Gastrocnemius medialis (tissue), 4 donors: ENCODE measurements around the gene INKA1.

Source experiments
- POLR2A ChIP-seq, 2 donors: fragments of 450-650 bp; IDR thresholded peaks; one replicate each; pipeline ENCODE4 v1.6.1; 2017; ENCODE audit warnings: antibody characterized with exemption in 2 of 2, mild to moderate bottlenecking in 2 of 2, moderate library complexity in 2 of 2
- TF ChIP-seq, protein P1 (sequence below), 5 experiments: fragments of 450-650 bp in 3 of 5; fragments of 200-600 bp in 2 of 5; sonication (generic) in 2 of 5; IDR thresholded peaks in 4 of 5; conservative IDR thresholded peaks in 1 of 5; 1 replicate in 4 of 5; 2 replicates in 1 of 5; pipeline ENCODE4 v1.5.1; 2016 to 2019; ENCODE audit warnings: antibody characterized with exemption in 5 of 5, mild to moderate bottlenecking in 3 of 5, moderate library complexity in 3 of 5

DNA sequence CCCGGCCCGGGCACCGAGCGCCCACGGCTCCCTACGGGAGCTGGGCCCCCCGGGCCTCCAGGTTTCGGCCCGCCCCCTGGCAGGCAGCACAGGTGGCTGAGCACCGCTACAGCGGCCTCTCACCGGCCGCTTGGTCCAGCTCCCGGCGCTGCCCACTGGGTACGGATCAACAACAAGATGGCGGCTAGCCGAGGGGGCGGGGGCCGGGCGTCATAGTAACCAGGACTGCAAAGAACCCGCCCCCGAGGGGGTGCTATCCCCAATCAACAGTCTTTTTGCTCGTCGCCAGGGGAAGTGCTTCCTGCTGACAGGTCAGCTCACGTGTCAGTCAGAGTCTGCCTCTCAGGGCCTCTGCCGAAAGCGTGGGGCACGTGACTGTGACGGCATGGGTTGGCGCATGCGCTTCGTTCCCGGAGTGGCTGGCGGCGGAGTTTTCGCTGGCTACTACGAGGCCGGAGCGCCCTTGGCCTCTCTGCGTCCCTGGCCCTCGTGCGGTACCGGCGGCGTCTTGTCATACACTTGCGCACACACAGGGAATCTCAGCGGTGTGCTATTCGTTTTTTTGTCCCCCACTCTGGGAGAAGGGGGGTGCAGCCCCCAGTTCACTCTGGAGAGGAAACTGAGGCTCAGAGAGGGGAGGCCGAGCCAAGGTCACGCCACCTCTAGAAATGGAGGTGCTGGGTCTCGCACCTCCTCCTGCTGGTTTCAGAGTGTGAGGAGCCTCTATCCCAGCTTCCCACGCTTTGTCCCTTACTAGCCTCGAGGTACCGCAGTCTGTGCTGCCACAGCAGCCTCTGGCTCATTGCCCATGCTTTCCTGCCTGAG is 16.5 kb upstream of the INKA1 start, which contains the start of gene IP6K1:
- TF ChIP-seq, protein P1, sequence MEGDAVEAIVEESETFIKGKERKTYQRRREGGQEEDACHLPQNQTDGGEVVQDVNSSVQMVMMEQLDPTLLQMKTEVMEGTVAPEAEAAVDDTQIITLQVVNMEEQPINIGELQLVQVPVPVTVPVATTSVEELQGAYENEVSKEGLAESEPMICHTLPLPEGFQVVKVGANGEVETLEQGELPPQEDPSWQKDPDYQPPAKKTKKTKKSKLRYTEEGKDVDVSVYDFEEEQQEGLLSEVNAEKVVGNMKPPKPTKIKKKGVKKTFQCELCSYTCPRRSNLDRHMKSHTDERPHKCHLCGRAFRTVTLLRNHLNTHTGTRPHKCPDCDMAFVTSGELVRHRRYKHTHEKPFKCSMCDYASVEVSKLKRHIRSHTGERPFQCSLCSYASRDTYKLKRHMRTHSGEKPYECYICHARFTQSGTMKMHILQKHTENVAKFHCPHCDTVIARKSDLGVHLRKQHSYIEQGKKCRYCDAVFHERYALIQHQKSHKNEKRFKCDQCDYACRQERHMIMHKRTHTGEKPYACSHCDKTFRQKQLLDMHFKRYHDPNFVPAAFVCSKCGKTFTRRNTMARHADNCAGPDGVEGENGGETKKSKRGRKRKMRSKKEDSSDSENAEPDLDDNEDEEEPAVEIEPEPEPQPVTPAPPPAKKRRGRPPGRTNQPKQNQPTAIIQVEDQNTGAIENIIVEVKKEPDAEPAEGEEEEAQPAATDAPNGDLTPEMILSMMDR (IDR thresholded peaks at IDR 0.05 in 4 of 5, conservative IDR thresholded peaks at IDR 0.05 in 1 of 5) = no peak
- peak; percentile 60 to 79 for TF ChIP-seq POLR2A (IDR thresholded peaks at IDR 0.05)
